HepG2 (cell line): ENCODE results near the gene PCGF3. TPM values are rescaled to one million over a fixed set of nuclear protein-coding genes. Genes with fewer than 3 reads are reported as not detected.

Experiments used
- ATAC-seq: fragments of 200-7000 bp; cut with Tn5 transposase; 3 replicates; pipeline ENCODE4 v1.9.1; 2020; ENCODE audit warnings: mild to moderate bottlenecking, moderate library complexity
- BruUV-seq: library from RNA; stranded (reverse); fragments of 400-500 nt; replicated peaks from 2 replicates; lab custom pipeline; 2021; lab: Mats Ljungman, UMichigan
- CTCF ChIA-PET: fragments of 300-600 bp; formaldehyde crosslinking; extraction: SDS; loops from one replicate; lab custom pipeline; 2021; ENCODE audit warnings: low total read pairs, inconsistent platforms, low intra/inter-chr PET ratio; lab: Yijun Ruan, JAX
- POLR2A ChIA-PET: fragments of 350-600 bp; sonication (Branson Sonifier 250); formaldehyde crosslinking; loops from one replicate; lab custom pipeline; 2020; ENCODE audit warnings: antibody characterized with exemption, inconsistent platforms; lab: Yijun Ruan, JAX
- DNase-seq: peaks from one replicate; pipeline ENCODE4 v3.0.0-alpha.2; 2015; ENCODE audit warnings: low spot score
- FAIRE-seq: peaks from 3 replicates; lab custom pipeline; 2011; peaks lifted over from hg19 to GRCh38; lab: Jason Lieb, UNC
- H2AFZ ChIP-seq: one replicate; pipeline ENCODE4 v1.6.1; 2011; ENCODE audit warnings: low read length, inconsistent platforms
- H3K27ac ChIP-seq: fragments of 300-600 bp; 3 replicates; pipeline ENCODE4 v1.8.0; 2011; ENCODE audit warnings: mixed run types, mild to moderate bottlenecking, mixed read lengths, low read length, inconsistent platforms; ENCODE audit not compliant: insufficient read depth; ENCODE audit errors: extremely low read length
- H3K27me3 ChIP-seq, 2 experiments: fragments of 200-600 bp in 1 of 2; 2 replicates in 1 of 2; 3 replicates in 1 of 2; pipeline versions ENCODE4 v1.6.0 to v1.8.0; 2011; ENCODE audit warnings: low read length in 2 of 2, mild to moderate bottlenecking in 2 of 2, moderate library complexity in 2 of 2, inconsistent platforms in 1 of 2; ENCODE audit not compliant: insufficient read depth in 2 of 2, control insufficient read depth in 1 of 2
- H3K36me3 ChIP-seq, 2 experiments: fragments of 200-600 bp in 1 of 2; replicated peaks in 1 of 2; 2 replicates in 1 of 2; 3 replicates in 1 of 2; pipeline versions ENCODE4 v1.5.1 to v1.8.0; 2011; ENCODE audit warnings: low read length in 2 of 2, inconsistent platforms in 1 of 2; ENCODE audit not compliant: insufficient read depth in 2 of 2, control insufficient read depth in 1 of 2
- H3K4me1 ChIP-seq: 2 replicates; pipeline ENCODE4 v1.5.1; 2012; ENCODE audit warnings: low read length, inconsistent platforms; ENCODE audit not compliant: insufficient read depth
- H3K4me2 ChIP-seq: 2 replicates; pipeline ENCODE4 v1.6.0; 2011; ENCODE audit warnings: low read depth, low read length, inconsistent platforms
- H3K4me3 ChIP-seq, 3 experiments: fragments of 200-600 bp in 1 of 3; sonication (generic), shearing (Covaris generic) in 1 of 3; replicated peaks in 1 of 3; 2 replicates each; pipeline ENCODE4 v1.5.1; 2011 to 2016; ENCODE audit warnings: low read length in 3 of 3, inconsistent platforms in 2 of 3, low read depth in 2 of 3, mild to moderate bottlenecking in 2 of 3, control low read depth in 1 of 3, mixed read lengths in 1 of 3; ENCODE audit not compliant: insufficient read depth in 1 of 3
- H3K79me2 ChIP-seq: one replicate; pipeline ENCODE4 v1.6.1; 2011; ENCODE audit warnings: low read length, inconsistent platforms; ENCODE audit not compliant: insufficient read depth
- H3K9ac ChIP-seq: 2 replicates; pipeline ENCODE4 v1.6.0; 2011; ENCODE audit warnings: mild to moderate bottlenecking, low read depth, low read length, inconsistent platforms; ENCODE audit not compliant: insufficient read depth
- H3K9me3 ChIP-seq: 2 replicates; pipeline ENCODE4 v1.5.1; 2012; ENCODE audit warnings: mild to moderate bottlenecking, low read length
- H4K20me1 ChIP-seq: 2 replicates; pipeline ENCODE4 v1.6.0; 2011; ENCODE audit warnings: inconsistent platforms, mild to moderate bottlenecking, low read length, moderate library complexity; ENCODE audit not compliant: insufficient read depth
- ATF3 ChIP-seq: sonication (generic); formaldehyde crosslinking; IDR thresholded peaks from 2 replicates; pipeline ENCODE4 v1.4.0; 2020; ENCODE audit warnings: missing genetic modification reagents
- ATF4 ChIP-seq, 2 experiments: fragments of 450-650 bp in 1 of 2; sonication (generic) in 1 of 2; formaldehyde crosslinking; IDR thresholded peaks; 2 replicates each; pipeline versions ENCODE4 v1.5.0 to v1.8.0; 2020 to 2022; ENCODE audit warnings: mild to moderate bottlenecking in 1 of 2, missing genetic modification reagents in 1 of 2
- BORCS8-MEF2B ChIP-seq: sonication (generic); formaldehyde crosslinking; IDR thresholded peaks from 2 replicates; pipeline ENCODE4 v1.8.0; 2022; ENCODE audit warnings: mild to moderate bottlenecking, missing genetic modification reagents
- BRF2 ChIP-seq: sonication (generic); formaldehyde crosslinking; IDR thresholded peaks from 2 replicates; pipeline ENCODE4 v1.8.1; 2022; ENCODE audit warnings: mild to moderate bottlenecking, missing genetic modification reagents
- HDAC6 ChIP-seq: fragments of 200-600 bp; sonication (generic); IDR thresholded peaks from 2 replicates; pipeline ENCODE4 v1.7.0; 2017; ENCODE audit warnings: mild to moderate bottlenecking, antibody characterized with exemption, low read length, low read depth
- POLR2G ChIP-seq: fragments of 200-400 bp; formaldehyde crosslinking; IDR thresholded peaks from 2 replicates; pipeline ENCODE4 v1.6.1; 2018; ENCODE audit warnings: mild to moderate bottlenecking, low read depth, low read length, moderate library complexity
- RBM22 ChIP-seq: fragments of 200-400 bp; formaldehyde crosslinking; optimal IDR thresholded peaks from 2 replicates; pipeline ENCODE3; 2017; ENCODE audit warnings: mild to moderate bottlenecking, low read length, moderate library complexity
- ZBTB38 ChIP-seq: sonication (generic); formaldehyde crosslinking; IDR thresholded peaks from 2 replicates; pipeline ENCODE4 v1.5.1; 2020; ENCODE audit warnings: mild to moderate bottlenecking, missing genetic modification reagents
- ZNF253 ChIP-seq: sonication (generic); formaldehyde crosslinking; IDR thresholded peaks from 2 replicates; pipeline ENCODE4 v1.8.0; 2022; ENCODE audit warnings: mild to moderate bottlenecking, missing genetic modification reagents, borderline replicate concordance
- ZNF75D ChIP-seq: sonication (generic); formaldehyde crosslinking; IDR thresholded peaks from 2 replicates; pipeline ENCODE4 v1.8.1; 2023; ENCODE audit warnings: missing genetic modification reagents, mild to moderate bottlenecking, borderline replicate concordance
- ZSCAN20 ChIP-seq: sonication (generic); formaldehyde crosslinking; IDR thresholded peaks from 2 replicates; pipeline ENCODE4 v1.4.0; 2020; ENCODE audit warnings: missing genetic modification reagents, mild to moderate bottlenecking, borderline replicate concordance
- WGBS: methylation state at CpG from one replicate; pipeline ENCODE4 v1.1.6; 2017; ENCODE audit warnings: low lambda C conversion rate; 5-methylcytosine and 5-hydroxymethylcytosine counted together
- in situ Hi-C: cut with HindIII; loops from 2 replicates; pipeline ENCODE4 v1.10.0; 2017; ENCODE audit warnings: low pct_unique_long_range_greater_than_20kb; ENCODE audit not compliant: extremely low pct_ligation_motif_present
- intact Hi-C: fragments of 100-400 bp; cut with micrococcal nuclease; formaldehyde crosslinking; loops from one replicate; pipeline ENCODE4 v1.10.0; 2022; ENCODE audit not compliant: unreplicated experiment
- polyA plus RNA-seq, 8 experiments: library from polyadenylated mRNA; depleted of rRNA in 3 of 8; stranded (reverse) in 7 of 8; unstranded in 1 of 8; fragments of >200 nt; fragmentation: Illumina TruSeq in 4 of 8; extraction: Trizol in 4 of 8; gene quantifications; 2 replicates each; pipeline versions ENCODE4 v1.2.1 to v1.2.3, GENCODE V29; 2011 to 2016; ENCODE audit warnings: low read depth in 4 of 8, missing spikeins in 1 of 8, mixed read lengths in 1 of 8; ENCODE audit not compliant: insufficient read depth in 1 of 8
- total RNA-seq, 5 experiments: library from RNA; depleted of rRNA; stranded (reverse); fragments of >200 nt; fragmentation: Illumina TruSeq; extraction: Trizol; gene quantifications; 2 replicates each; pipeline ENCODE4 v1.2.3, GENCODE V29; 2016; ENCODE audit warnings: low read depth in 1 of 5
- TF ChIP-seq, protein P1 (sequence below): sonication (generic); formaldehyde crosslinking; IDR thresholded peaks from 2 replicates; pipeline ENCODE4 v1.4.0; 2020; ENCODE audit warnings: mild to moderate bottlenecking, missing genetic modification reagents
- TF ChIP-seq, protein P2 (sequence below): sonication (generic); formaldehyde crosslinking; IDR thresholded peaks from 2 replicates; pipeline ENCODE4 v1.4.0; 2020; ENCODE audit warnings: missing genetic modification reagents

Gene PCGF3
- total and polyA plus RNA-seq, 2 of the 13 experiments (the other 11 are each of a cell fraction or from before 2014, with no cell fraction given) = 28.6 to 66.2 TPM

DNA sequence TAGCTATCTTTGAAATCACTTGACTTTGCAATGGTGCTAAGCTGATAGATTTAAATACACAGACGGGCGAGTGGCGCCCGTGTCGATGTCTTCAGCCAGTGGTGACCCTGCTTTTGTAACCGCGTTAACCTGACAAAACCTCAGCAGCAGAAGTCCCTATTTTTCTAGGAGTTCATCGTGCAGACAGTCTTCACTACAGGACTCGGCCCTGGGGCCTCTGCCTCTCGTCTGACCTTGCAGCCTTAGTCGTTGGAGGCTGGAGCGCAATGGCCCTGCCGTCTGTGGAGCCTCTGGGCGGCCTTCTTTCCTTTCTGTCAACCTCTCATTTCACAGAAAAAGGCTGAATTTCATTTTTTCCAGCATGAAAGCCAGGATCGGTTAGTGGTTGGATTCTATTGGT is 62.4 kb downstream of the PCGF3 start:
- FAIRE-seq (no peak), ATAC-seq (no peak), DNase-seq (no peak)
- intact Hi-C loops = no loop called here
- peaks cover 24% of the 10 kb centered on the region for H3K79me2 ChIP-seq
- in situ Hi-C loops = no loop called here
- H3K4me3 ChIP-seq = no peak overlapping the region
- peaks cover 34% of the 10 kb centered on the region for H4K20me1 ChIP-seq
- BruUV-seq = TSS peak; percentile 32
- peaks cover 4% of the 10 kb centered on the region; the same call in 1 of the 2 replicates for H3K4me1 ChIP-seq
- H3K9ac ChIP-seq = no peak overlapping the region
- WGBS = 96% methylated on average over 15 of the region's 15 CpGs
- peaks cover 20 to 68% of the 10 kb centered on the region in 2 experiments for H3K36me3 ChIP-seq
- ChIA-PET POLR2A (no interaction called here), CTCF (no interaction called here)
- no peak overlapping the region for H3K27ac ChIP-seq
- no peak for TF ChIP-seq ZNF75D (CRISPR knock-in tag)
- TF ChIP-seq BORCS8-MEF2B (CRISPR knock-in tag) = no peak
- peak; percentile 45 for TF ChIP-seq RBM22
- TF ChIP-seq, protein P1, sequence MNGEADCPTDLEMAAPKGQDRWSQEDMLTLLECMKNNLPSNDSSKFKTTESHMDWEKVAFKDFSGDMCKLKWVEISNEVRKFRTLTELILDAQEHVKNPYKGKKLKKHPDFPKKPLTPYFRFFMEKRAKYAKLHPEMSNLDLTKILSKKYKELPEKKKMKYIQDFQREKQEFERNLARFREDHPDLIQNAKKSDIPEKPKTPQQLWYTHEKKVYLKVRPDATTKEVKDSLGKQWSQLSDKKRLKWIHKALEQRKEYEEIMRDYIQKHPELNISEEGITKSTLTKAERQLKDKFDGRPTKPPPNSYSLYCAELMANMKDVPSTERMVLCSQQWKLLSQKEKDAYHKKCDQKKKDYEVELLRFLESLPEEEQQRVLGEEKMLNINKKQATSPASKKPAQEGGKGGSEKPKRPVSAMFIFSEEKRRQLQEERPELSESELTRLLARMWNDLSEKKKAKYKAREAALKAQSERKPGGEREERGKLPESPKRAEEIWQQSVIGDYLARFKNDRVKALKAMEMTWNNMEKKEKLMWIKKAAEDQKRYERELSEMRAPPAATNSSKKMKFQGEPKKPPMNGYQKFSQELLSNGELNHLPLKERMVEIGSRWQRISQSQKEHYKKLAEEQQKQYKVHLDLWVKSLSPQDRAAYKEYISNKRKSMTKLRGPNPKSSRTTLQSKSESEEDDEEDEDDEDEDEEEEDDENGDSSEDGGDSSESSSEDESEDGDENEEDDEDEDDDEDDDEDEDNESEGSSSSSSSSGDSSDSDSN (CRISPR knock-in tag) = no peak
- no peak for TF ChIP-seq ATF3
- TF ChIP-seq ZNF253 (CRISPR knock-in tag) = no peak
- TF ChIP-seq ZBTB38 = 0 out of 2 replicates have a peak, but pooled peaks have one; percentile 36
- TF ChIP-seq ZSCAN20 (CRISPR knock-in tag) = no peak
- TF ChIP-seq HDAC6 = no peak
- peak; percentile 51 for TF ChIP-seq POLR2G
- TF ChIP-seq, protein P2, sequence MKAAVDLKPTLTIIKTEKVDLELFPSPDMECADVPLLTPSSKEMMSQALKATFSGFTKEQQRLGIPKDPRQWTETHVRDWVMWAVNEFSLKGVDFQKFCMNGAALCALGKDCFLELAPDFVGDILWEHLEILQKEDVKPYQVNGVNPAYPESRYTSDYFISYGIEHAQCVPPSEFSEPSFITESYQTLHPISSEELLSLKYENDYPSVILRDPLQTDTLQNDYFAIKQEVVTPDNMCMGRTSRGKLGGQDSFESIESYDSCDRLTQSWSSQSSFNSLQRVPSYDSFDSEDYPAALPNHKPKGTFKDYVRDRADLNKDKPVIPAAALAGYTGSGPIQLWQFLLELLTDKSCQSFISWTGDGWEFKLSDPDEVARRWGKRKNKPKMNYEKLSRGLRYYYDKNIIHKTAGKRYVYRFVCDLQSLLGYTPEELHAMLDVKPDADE (CRISPR knock-in tag) = no peak
- no peak for TF ChIP-seq ATF4 (CRISPR knock-in tag; IDR thresholded peaks at IDR 0.05)
- no peak for TF ChIP-seq BRF2
- H3K9me3 ChIP-seq = no peaks in the 10 kb centered on the region
- H2AFZ ChIP-seq = no peak overlapping the region
- H3K27me3 ChIP-seq = no peaks in the 10 kb centered on the region
- H3K4me2 ChIP-seq = no peak overlapping the region
